Astrocyte (in vitro differentiated cells and primary cell): ENCODE measurements around the gene ARID3C. TPM values are rescaled to one million over a fixed set of nuclear protein-coding genes. Genes with fewer than 3 reads are reported as not detected.

Source experiments
- DNase-seq: peaks from one replicate; pipeline ENCODE4 v3.0.0-alpha.2; 2010; ENCODE audit warnings: low read depth
- FAIRE-seq: peaks from 2 replicates; lab custom pipeline; 2011; peaks lifted over from hg19 to GRCh38; lab: Jason Lieb, UNC
- H2AFZ ChIP-seq: 2 replicates; pipeline ENCODE4 v1.6.0; 2012; ENCODE audit warnings: low read depth, low read length, inconsistent platforms
- H3K27ac ChIP-seq: 2 replicates; pipeline ENCODE4 v1.5.1; 2011; ENCODE audit warnings: low read depth, low read length, inconsistent platforms
- H3K27me3 ChIP-seq: 2 replicates; pipeline ENCODE4 v1.6.0; 2011; ENCODE audit warnings: low read length, inconsistent platforms; ENCODE audit not compliant: insufficient read depth
- H3K36me3 ChIP-seq: 2 replicates; pipeline ENCODE4 v1.5.1; 2011; ENCODE audit warnings: low read length, inconsistent platforms; ENCODE audit not compliant: insufficient read depth
- H3K4me1 ChIP-seq: 2 replicates; pipeline ENCODE4 v1.5.1; 2011; ENCODE audit warnings: low read length, inconsistent platforms; ENCODE audit not compliant: insufficient read depth
- H3K4me2 ChIP-seq: 2 replicates; pipeline ENCODE4 v1.6.0; 2012; ENCODE audit warnings: low read length, inconsistent platforms
- H3K4me3 ChIP-seq: 2 replicates; pipeline ENCODE4 v1.5.1; 2011; ENCODE audit warnings: low read depth, mild to moderate bottlenecking, low read length, inconsistent platforms; ENCODE audit not compliant: insufficient read depth
- H3K79me2 ChIP-seq: 2 replicates; pipeline ENCODE4 v1.6.0; 2012; ENCODE audit warnings: mild to moderate bottlenecking, low read length, inconsistent platforms; ENCODE audit not compliant: insufficient read depth
- H3K9ac ChIP-seq: 2 replicates; pipeline ENCODE4 v1.6.0; 2012; ENCODE audit warnings: mild to moderate bottlenecking, low read length, inconsistent platforms
- H3K9me3 ChIP-seq: 2 replicates; pipeline ENCODE4 v1.5.1; 2012; ENCODE audit warnings: low read depth, mild to moderate bottlenecking, low read length, inconsistent platforms; ENCODE audit not compliant: insufficient read depth
- H4K20me1 ChIP-seq: 2 replicates; pipeline ENCODE4 v1.6.0; 2012; ENCODE audit warnings: low read length, inconsistent platforms; ENCODE audit not compliant: insufficient read depth
- H3K27ac Mint-ChIP-seq: one replicate; pipeline ENCODE4 v1.8.0; 2021; ENCODE audit warnings: mild to moderate bottlenecking, mixed read lengths; ENCODE audit not compliant: unreplicated experiment
- H3K27me3 Mint-ChIP-seq: one replicate; pipeline ENCODE4 v1.8.0; 2021; ENCODE audit warnings: low read depth, mixed read lengths; ENCODE audit not compliant: unreplicated experiment
- H3K36me3 Mint-ChIP-seq: one replicate; pipeline ENCODE4 v1.8.0; 2021; ENCODE audit warnings: low read depth, mixed read lengths; ENCODE audit not compliant: unreplicated experiment
- H3K4me1 Mint-ChIP-seq: one replicate; pipeline ENCODE4 v1.8.0; 2021; ENCODE audit warnings: low read depth, mixed read lengths; ENCODE audit not compliant: unreplicated experiment
- H3K4me3 Mint-ChIP-seq: one replicate; pipeline ENCODE4 v1.8.0; 2021; ENCODE audit warnings: mild to moderate bottlenecking, moderate library complexity, mixed read lengths; ENCODE audit not compliant: unreplicated experiment
- H3K9me3 Mint-ChIP-seq: one replicate; pipeline ENCODE4 v1.8.0; 2021; ENCODE audit warnings: mild to moderate bottlenecking, mixed read lengths; ENCODE audit not compliant: unreplicated experiment
- EZH2 ChIP-seq: IDR thresholded peaks from 2 replicates; pipeline ENCODE4 v1.6.1; 2012; ENCODE audit warnings: mild to moderate bottlenecking, low read length, inconsistent platforms; ENCODE audit not compliant: insufficient read depth
- total RNA-seq: library from RNA; stranded (reverse); gene quantifications from 2 replicates; pipeline ENCODE4 v1.2.1, GENCODE V29; 2021
- TF ChIP-seq, protein P1 (sequence below): IDR thresholded peaks from 2 replicates; pipeline ENCODE4 v1.5.1; 2011; ENCODE audit warnings: low read depth, mild to moderate bottlenecking, inconsistent platforms, low read length, moderate library complexity; ENCODE audit not compliant: insufficient read depth

The ARID3C gene
- total RNA-seq, 1 donor from 2014 or later = 0.16 TPM

- peak; percentile 26 for DNase-seq
- Mint-ChIP-seq H3K4me3 (no peak overlapping the region), H3K36me3 (peaks cover 8% of the 10 kb centered on the region), H3K9me3 (peaks cover 2% of the 10 kb centered on the region), H3K4me1 (no peaks in the 10 kb centered on the region), H3K27ac (no peak overlapping the region), H3K27me3 (no peaks in the 10 kb centered on the region)
- H3K4me1 ChIP-seq = no peaks in the 10 kb centered on the region
- H3K9me3 ChIP-seq = no peaks in the 10 kb centered on the region
- no peak for FAIRE-seq
- H3K27me3 ChIP-seq = no peaks in the 10 kb centered on the region
- H3K4me2 ChIP-seq = no peak overlapping the region
- no peaks in the 10 kb centered on the region for H3K36me3 ChIP-seq
- H2AFZ ChIP-seq = no peak overlapping the region
- no peak overlapping the region for H3K27ac ChIP-seq
- TF ChIP-seq, protein P1, sequence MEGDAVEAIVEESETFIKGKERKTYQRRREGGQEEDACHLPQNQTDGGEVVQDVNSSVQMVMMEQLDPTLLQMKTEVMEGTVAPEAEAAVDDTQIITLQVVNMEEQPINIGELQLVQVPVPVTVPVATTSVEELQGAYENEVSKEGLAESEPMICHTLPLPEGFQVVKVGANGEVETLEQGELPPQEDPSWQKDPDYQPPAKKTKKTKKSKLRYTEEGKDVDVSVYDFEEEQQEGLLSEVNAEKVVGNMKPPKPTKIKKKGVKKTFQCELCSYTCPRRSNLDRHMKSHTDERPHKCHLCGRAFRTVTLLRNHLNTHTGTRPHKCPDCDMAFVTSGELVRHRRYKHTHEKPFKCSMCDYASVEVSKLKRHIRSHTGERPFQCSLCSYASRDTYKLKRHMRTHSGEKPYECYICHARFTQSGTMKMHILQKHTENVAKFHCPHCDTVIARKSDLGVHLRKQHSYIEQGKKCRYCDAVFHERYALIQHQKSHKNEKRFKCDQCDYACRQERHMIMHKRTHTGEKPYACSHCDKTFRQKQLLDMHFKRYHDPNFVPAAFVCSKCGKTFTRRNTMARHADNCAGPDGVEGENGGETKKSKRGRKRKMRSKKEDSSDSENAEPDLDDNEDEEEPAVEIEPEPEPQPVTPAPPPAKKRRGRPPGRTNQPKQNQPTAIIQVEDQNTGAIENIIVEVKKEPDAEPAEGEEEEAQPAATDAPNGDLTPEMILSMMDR = peak; percentile 72
- TF ChIP-seq EZH2 = no peak
- no peak overlapping the region for H3K4me3 ChIP-seq
- H3K79me2 ChIP-seq = no peaks in the 10 kb centered on the region
- H4K20me1 ChIP-seq = peaks cover 4% of the 10 kb centered on the region
- H3K9ac ChIP-seq = no peak overlapping the region
Measured at GRCh38 chr9:34675048-34675714, 46.3 kb upstream of the ARID3C start.

GRCh38 chr9:34674440-34674839, 45.6 kb upstream of the ARID3C start:
- no peaks in the 10 kb centered on the region for H3K4me1 Mint-ChIP-seq
- Histone ChIP-seq H2AFZ (no peak overlapping the region), H3K4me3 (no peak overlapping the region), H3K4me2 (no peak overlapping the region), H3K27ac (no peak overlapping the region), H3K4me1 (no peaks in the 10 kb centered on the region), H3K79me2 (no peaks in the 10 kb centered on the region), H3K36me3 (no peaks in the 10 kb centered on the region), H3K27me3 (no peaks in the 10 kb centered on the region), H3K9me3 (no peaks in the 10 kb centered on the region), H3K9ac (no peak overlapping the region), H4K20me1 (peaks cover 4% of the 10 kb centered on the region)
- no peak overlapping the region for H3K4me3 Mint-ChIP-seq
- FAIRE-seq (no peak), DNase-seq (no peak)
- TF ChIP-seq, protein P1 = no peak
- TF ChIP-seq EZH2 = no peak
- peaks cover 15% of the 10 kb centered on the region for H3K36me3 Mint-ChIP-seq
- H3K27ac Mint-ChIP-seq = no peak overlapping the region
- H3K9me3 Mint-ChIP-seq = peaks cover 2% of the 10 kb centered on the region
- no peaks in the 10 kb centered on the region for H3K27me3 Mint-ChIP-seq

DNA sequence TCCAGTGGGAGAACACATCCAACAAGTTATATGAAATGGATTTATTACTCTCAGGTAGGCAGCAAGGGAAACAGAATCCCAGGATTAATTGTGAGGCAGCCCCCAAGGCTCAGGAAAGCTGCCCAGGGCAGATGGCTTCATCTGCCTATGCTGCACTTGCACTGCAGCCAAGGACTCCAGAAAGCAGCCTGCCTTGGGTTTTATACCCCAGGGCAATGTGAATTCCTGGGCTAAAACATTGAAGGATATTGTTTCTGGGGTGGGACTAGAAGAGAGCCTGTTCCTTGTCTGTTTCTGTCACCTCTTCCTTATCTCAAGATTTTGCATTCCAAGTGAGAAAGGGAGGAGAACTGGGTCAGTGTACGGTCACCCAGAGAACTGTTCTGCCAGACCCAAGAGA, 42.4 kb upstream of the ARID3C start:
- peaks cover 11% of the 10 kb centered on the region for H3K79me2 ChIP-seq
- no peak overlapping the region for H3K9ac ChIP-seq
- FAIRE-seq (peak; percentile 29), DNase-seq (no peak)
- H3K4me3 ChIP-seq = no peak overlapping the region
- TF ChIP-seq, protein P1 = no peak
- no peak for TF ChIP-seq EZH2
- H3K4me1 Mint-ChIP-seq = no peaks in the 10 kb centered on the region
- H2AFZ ChIP-seq = no peak overlapping the region
- no peak overlapping the region for H3K27ac Mint-ChIP-seq
- no peaks in the 10 kb centered on the region for H3K27me3 Mint-ChIP-seq
- H3K4me2 ChIP-seq = no peak overlapping the region
- H3K9me3 Mint-ChIP-seq = peaks cover 5% of the 10 kb centered on the region
- H3K27me3 ChIP-seq = no peaks in the 10 kb centered on the region
- H3K9me3 ChIP-seq = no peaks in the 10 kb centered on the region
- peaks cover 21% of the 10 kb centered on the region for H4K20me1 ChIP-seq
- H3K27ac ChIP-seq = no peak overlapping the region
- no peaks in the 10 kb centered on the region for H3K36me3 ChIP-seq
- peaks cover 4% of the 10 kb centered on the region for H3K4me1 ChIP-seq
- H3K4me3 Mint-ChIP-seq = no peak overlapping the region
- H3K36me3 Mint-ChIP-seq = peaks cover 24% of the 10 kb centered on the region
